Activated CD8-positive, alpha-beta T cell treated with anti-CD3 and anti-CD28 coated beads for 36 hours (primary cell): Measurements from ENCODE around the gene TTLL4. TPM values are rescaled to one million over a fixed set of nuclear protein-coding genes. Genes with fewer than 3 reads are reported as not detected.
"Not testable (repeated sequence)": the region's sequence is repeated elsewhere in the genome, so short reads cannot be mapped to it uniquely, and the experiment has no call there.

Experiments used
- ATAC-seq: fragments of 200-7000 bp; cut with Tn5 transposase; one replicate; pipeline ENCODE4 v1.10.0; 2021; ENCODE audit warnings: mild to moderate bottlenecking, moderate library complexity
- CTCF ChIA-PET: fragments of 350-600 bp; sonication (Branson Sonifier 250); formaldehyde crosslinking; loops from one replicate; lab custom pipeline; 2021; ENCODE audit warnings: antibody characterized with exemption; lab: Charles Lee
- POLR2A ChIA-PET: fragments of 350-600 bp; sonication (Branson Sonifier 250); formaldehyde crosslinking; loops from one replicate; lab custom pipeline; 2021; ENCODE audit warnings: antibody characterized with exemption; lab: Charles Lee
- DNase-seq: peaks from one replicate; pipeline ENCODE4 v3.0.0-alpha.2; 2020
- H3K27ac Mint-ChIP-seq: one replicate; pipeline ENCODE4 v1.8.0; 2021; ENCODE audit warnings: mild to moderate bottlenecking, mixed read lengths
- H3K27me3 Mint-ChIP-seq: one replicate; pipeline ENCODE4 v1.8.0; 2021; ENCODE audit warnings: mixed read lengths
- H3K36me3 Mint-ChIP-seq: one replicate; pipeline ENCODE4 v1.8.0; 2021; ENCODE audit warnings: low read depth, mixed read lengths
- H3K4me1 Mint-ChIP-seq: one replicate; pipeline ENCODE4 v1.8.0; 2021; ENCODE audit warnings: low read depth, mixed read lengths
- H3K4me3 Mint-ChIP-seq: one replicate; pipeline ENCODE4 v1.8.0; 2021; ENCODE audit warnings: mild to moderate bottlenecking, moderate library complexity, mixed read lengths
- H3K9me3 Mint-ChIP-seq: one replicate; pipeline ENCODE4 v1.8.0; 2021; ENCODE audit warnings: mixed read lengths
- intact Hi-C: fragments of 100-400 bp; cut with micrococcal nuclease; formaldehyde crosslinking; loops from one replicate; pipeline ENCODE4 v1.10.0; 2022
- total RNA-seq, 2 experiments: library from RNA; stranded (reverse); gene quantifications; one replicate each; pipeline ENCODE4 v1.2.3, GENCODE V29; 2021
- TF ChIP-seq, protein P1 (sequence below): fragments of 200-600 bp; IDR thresholded peaks from one replicate; pipeline ENCODE4 v1.8.0; 2022; ENCODE audit warnings: antibody characterized with exemption, mild to moderate bottlenecking

Gene TTLL4
- total RNA-seq, 2 experiments from 2014 or later = 32.2 to 36.6 TPM

DNA sequence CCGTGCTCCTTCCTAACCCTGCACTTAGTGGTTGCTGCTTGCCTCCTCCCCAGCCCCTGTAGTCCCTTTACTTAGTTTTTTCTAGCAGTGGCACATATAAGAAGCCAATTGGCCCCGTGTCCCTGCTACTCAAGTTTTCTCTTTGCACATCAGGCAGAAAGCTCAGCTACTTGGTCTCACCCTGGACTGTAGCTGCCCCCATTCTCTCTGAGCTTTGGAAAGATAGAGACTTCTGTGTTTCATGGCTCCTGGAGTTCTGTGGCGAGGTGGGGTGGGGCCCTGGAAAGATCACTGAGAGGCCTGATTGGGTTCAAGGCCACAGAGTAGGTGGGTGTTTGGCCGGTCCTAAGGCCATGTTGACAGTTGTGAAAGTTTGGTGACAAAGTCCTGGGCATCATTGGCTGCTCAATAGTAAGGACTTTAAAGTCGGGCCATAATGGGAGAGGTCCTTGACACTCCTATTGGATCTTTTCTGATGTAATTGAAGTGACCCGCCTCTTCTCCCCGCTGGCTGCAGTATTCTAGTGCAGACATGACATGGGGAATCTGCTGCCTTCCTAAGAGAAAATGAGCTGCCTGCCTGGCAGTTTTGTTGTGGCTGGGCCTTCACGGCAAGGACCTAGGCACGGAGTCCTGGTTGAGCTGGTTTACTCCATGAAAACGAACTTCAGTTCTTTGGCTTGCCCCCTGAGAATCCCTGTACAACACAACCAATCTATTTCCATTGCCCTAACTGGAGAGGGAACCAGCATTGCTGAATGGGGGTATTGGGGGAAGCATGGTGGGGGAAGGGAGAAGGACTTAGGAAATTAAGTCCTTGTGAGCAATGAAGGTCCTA lies 45.2 kb downstream of the TTLL4 start:
- intact Hi-C loops = no loop called here
- H3K36me3 Mint-ChIP-seq = peaks cover 31% of the 10 kb centered on the region
- DNase-seq = no peak
- TF ChIP-seq, protein P1, sequence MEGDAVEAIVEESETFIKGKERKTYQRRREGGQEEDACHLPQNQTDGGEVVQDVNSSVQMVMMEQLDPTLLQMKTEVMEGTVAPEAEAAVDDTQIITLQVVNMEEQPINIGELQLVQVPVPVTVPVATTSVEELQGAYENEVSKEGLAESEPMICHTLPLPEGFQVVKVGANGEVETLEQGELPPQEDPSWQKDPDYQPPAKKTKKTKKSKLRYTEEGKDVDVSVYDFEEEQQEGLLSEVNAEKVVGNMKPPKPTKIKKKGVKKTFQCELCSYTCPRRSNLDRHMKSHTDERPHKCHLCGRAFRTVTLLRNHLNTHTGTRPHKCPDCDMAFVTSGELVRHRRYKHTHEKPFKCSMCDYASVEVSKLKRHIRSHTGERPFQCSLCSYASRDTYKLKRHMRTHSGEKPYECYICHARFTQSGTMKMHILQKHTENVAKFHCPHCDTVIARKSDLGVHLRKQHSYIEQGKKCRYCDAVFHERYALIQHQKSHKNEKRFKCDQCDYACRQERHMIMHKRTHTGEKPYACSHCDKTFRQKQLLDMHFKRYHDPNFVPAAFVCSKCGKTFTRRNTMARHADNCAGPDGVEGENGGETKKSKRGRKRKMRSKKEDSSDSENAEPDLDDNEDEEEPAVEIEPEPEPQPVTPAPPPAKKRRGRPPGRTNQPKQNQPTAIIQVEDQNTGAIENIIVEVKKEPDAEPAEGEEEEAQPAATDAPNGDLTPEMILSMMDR = no peak
- no peaks in the 10 kb centered on the region for H3K9me3 Mint-ChIP-seq
- CTCF ChIA-PET = interaction anchor here (1.0 kb wide), 1 partner anchor 92 kb away, joined by 3 read pairs; no protein-coding TSS in a partner anchor
- POLR2A ChIA-PET = no interaction called here
- H3K27me3 Mint-ChIP-seq = no peaks in the 10 kb centered on the region
- peaks cover 2% of the 10 kb centered on the region for H3K4me1 Mint-ChIP-seq
- no peak overlapping the region for H3K4me3 Mint-ChIP-seq
- no peak for ATAC-seq
- no peak overlapping the region for H3K27ac Mint-ChIP-seq

DNA sequence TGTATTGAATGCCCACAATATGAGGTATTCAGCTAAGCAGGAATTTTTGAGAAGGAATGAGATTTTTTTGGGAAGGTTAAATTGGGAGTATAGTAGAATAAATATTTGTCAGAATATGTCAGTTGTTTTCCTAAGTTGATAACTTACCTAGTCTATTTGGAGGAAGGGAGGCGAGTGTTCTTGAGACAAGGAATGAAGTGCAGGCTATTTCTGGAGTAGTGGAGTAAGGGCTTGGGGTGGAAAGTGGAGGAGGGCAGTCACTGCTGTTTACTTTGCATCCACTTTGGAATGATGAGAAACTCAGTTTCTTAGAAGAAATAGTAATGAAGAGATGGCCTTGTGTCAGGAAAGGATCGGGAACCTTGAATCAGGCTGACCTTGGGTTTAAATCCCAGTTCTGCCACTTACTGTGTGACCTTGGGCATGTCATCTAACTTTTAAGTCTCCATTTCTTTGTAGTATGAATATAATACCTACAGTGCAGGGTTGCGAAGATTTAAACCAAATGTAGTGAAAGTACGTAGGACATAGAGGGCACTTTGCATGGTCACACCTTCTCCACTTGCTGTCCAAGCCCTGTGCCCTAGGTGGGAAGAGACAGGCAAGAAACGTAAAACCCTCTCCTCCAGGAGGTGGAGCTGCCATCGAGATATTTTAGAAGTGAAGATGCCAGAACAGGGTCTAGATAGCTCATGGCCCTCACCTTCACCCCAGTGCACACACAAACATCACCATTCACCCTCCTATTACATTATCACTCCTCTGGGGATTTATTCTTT lies 46.2 kb downstream of the TTLL4 start:
- Mint-ChIP-seq H3K4me1 (peaks cover 2% of the 10 kb centered on the region), H3K36me3 (peaks cover 26% of the 10 kb centered on the region), H3K9me3 (no peaks in the 10 kb centered on the region), H3K4me3 (no peak overlapping the region), H3K27me3 (no peaks in the 10 kb centered on the region), H3K27ac (no peak overlapping the region)
- DNase-seq (no peak), ATAC-seq (no peak)
- ChIA-PET CTCF (interaction anchor here (1.0 to 3.4 kb wide), 3 partner anchors 91 to 95 kb away, joined by 3 to 14 read pairs (median 5); no protein-coding TSS in a partner anchor), POLR2A (no interaction called here)
- intact Hi-C loops = no loop called here
- TF ChIP-seq, protein P1 = no peak

DNA sequence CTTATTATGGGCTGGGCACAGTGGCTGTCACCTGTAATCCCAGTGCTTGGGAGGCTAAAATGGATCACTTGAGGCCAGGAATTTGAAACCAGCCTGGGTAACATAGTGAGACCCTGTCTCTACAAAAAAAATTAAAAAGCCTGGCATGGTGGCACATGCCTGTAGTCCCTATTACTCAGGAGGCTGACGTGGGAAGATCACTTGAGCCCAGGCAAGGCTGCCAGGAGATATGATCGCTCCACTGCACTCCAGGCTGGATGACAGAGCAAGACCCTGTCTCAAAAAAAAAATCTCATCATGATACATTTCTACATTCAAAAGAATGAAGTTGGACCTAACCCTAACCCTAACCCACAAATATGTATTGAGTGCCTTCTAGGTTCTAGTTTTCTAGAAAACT lies 51.2 kb downstream of the TTLL4 start:
- no peaks in the 10 kb centered on the region for H3K36me3 Mint-ChIP-seq
- CTCF ChIA-PET = interaction anchor here (1.3 kb wide), 1 partner anchor 35 kb away, joined by 3 read pairs; no protein-coding TSS in a partner anchor
- TF ChIP-seq, protein P1 = no peak
- H3K27me3 Mint-ChIP-seq = no peaks in the 10 kb centered on the region
- no peak overlapping the region for H3K4me3 Mint-ChIP-seq
- DNase-seq (no peak), ATAC-seq (no peak)
- no peaks in the 10 kb centered on the region for H3K9me3 Mint-ChIP-seq
- H3K4me1 Mint-ChIP-seq = peaks cover 2% of the 10 kb centered on the region
- intact Hi-C loops = no loop called here
- no peak overlapping the region for H3K27ac Mint-ChIP-seq
- POLR2A ChIA-PET = no interaction called here

DNA sequence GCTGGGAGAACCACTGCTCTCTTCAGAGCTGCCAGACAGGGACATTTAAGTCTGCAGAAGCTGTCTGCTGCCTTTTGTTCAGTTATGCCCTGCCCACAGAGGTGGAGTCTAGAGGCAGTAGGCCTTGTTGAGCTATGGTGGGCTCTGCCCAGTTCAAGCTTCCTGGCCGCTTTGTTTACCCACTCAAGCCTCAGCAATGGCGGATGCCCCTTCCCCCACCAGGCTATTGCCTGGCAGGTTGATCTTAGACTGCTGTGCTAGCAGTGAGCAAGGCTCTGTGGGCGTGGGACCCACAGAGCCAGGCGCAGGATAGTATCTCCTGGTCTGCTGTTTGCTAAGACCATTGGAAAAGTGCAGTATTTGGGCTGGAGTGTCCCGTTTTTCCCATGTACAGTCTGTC lies 62.1 kb downstream of the TTLL4 start:
- H3K27ac Mint-ChIP-seq, CTCF ChIA-PET, H3K4me1 Mint-ChIP-seq, DNase-seq, ATAC-seq, intact Hi-C loops, H3K4me3 Mint-ChIP-seq, POLR2A ChIA-PET, H3K27me3 Mint-ChIP-seq: not testable (repeated sequence)
- Mint-ChIP-seq H3K36me3 (peaks cover 22% of the 10 kb centered on the region), H3K9me3 (peaks cover 12% of the 10 kb centered on the region)

DNA sequence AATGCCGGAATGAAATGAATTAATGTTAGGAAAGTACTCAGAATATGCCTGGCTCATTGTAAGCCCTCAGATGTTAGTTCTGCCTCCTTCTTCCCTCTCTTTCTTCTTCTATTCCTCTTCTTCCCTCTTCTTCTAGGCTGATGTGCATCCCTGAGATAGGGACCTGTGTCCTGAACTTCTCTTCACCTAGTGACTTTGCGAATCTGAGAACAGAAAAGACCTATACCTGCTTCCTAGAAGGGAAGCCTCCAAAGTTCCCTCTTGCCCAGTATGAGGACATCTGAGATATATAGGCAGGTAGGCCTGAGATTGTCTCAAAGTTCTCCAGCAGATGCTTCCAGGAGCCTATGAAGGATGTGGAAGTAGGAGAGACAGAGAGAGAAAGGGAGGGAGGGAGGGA lies 63.2 kb downstream of the TTLL4 start:
- no peak for ATAC-seq
- H3K27ac Mint-ChIP-seq = no peak overlapping the region
- TF ChIP-seq, protein P1 = no peak
- peaks cover 6% of the 10 kb centered on the region for H3K27me3 Mint-ChIP-seq
- H3K4me1 Mint-ChIP-seq = no peaks in the 10 kb centered on the region
- POLR2A ChIA-PET = no interaction called here
- intact Hi-C loops = no loop called here
- DNase-seq = no peak
- peaks cover 23% of the 10 kb centered on the region for H3K36me3 Mint-ChIP-seq
- peaks cover 15% of the 10 kb centered on the region for H3K9me3 Mint-ChIP-seq
- CTCF ChIA-PET = interaction anchor here (0.9 kb wide), 1 partner anchor 124 kb away, joined by 3 read pairs; no protein-coding TSS in a partner anchor
- no peak overlapping the region for H3K4me3 Mint-ChIP-seq
